GM12878 (cell line): ENCODE data around the gene LDLRAD4. TPM values are rescaled to one million over a fixed set of nuclear protein-coding genes. Genes with fewer than 3 reads are reported as not detected.

ENCODE experiments used
- ATAC-seq: fragments of 200-7000 bp; cut with Tn5 transposase; 3 replicates; pipeline ENCODE4 v1.9.1; 2020; ENCODE audit warnings: mild to moderate bottlenecking, moderate library complexity
- BruUV-seq: library from RNA; stranded (reverse); fragments of 400-500 nt; replicated peaks from 2 replicates; lab custom pipeline; 2021; lab: Mats Ljungman, UMichigan
- CTCF ChIA-PET: fragments of 300-600 bp; sonication (Branson Sonifier 250); formaldehyde crosslinking; extraction: SDS; loops from one replicate; lab custom pipeline; 2021; ENCODE audit warnings: inconsistent platforms; lab: Yijun Ruan, JAX
- POLR2A ChIA-PET: fragments of 350-600 bp; formaldehyde crosslinking; extraction: SDS; loops from one replicate; lab custom pipeline; 2021; ENCODE audit warnings: inconsistent platforms; lab: Charles Lee
- RAD21 ChIA-PET: fragments of 300-600 bp; sonication (Branson Sonifier 250); formaldehyde crosslinking; loops from one replicate; lab custom pipeline; 2023; ENCODE audit warnings: antibody characterized with exemption; ENCODE audit not compliant: unreplicated experiment; lab: Charles Lee
- SMC1A ChIA-PET: fragments of 300-600 bp; sonication (Branson Sonifier 250); formaldehyde crosslinking; loops from one replicate; lab custom pipeline; 2023; ENCODE audit not compliant: unreplicated experiment, uncharacterized antibody; lab: Charles Lee
- DNase-seq: peaks from one replicate; pipeline ENCODE4 v3.0.0-alpha.2; 2011; ENCODE audit warnings: low read depth, low spot score
- FAIRE-seq: peaks from 3 replicates; lab custom pipeline; 2011; peaks lifted over from hg19 to GRCh38; lab: Jason Lieb, UNC
- H2AFZ ChIP-seq: 2 replicates; pipeline ENCODE4 v1.6.0; 2011; ENCODE audit warnings: low read depth, low read length, control low read depth; ENCODE audit not compliant: control insufficient read depth
- H3K27ac ChIP-seq: 2 replicates; pipeline ENCODE4 v1.5.1; 2011; ENCODE audit warnings: control low read depth; ENCODE audit not compliant: control insufficient read depth, insufficient read depth
- H3K27me3 ChIP-seq, 2 experiments: replicated peaks in 1 of 2; 2 replicates each; pipeline versions ENCODE4 v1.6.0 to v1.6.1; 2011; ENCODE audit warnings: low read length in 1 of 2; ENCODE audit not compliant: control insufficient read depth in 2 of 2, insufficient read depth in 2 of 2
- H3K36me3 ChIP-seq, 2 experiments: 2 replicates each; pipeline ENCODE4 v1.5.1; 2011; ENCODE audit warnings: low read length in 1 of 2; ENCODE audit not compliant: control insufficient read depth in 2 of 2, insufficient read depth in 2 of 2
- H3K4me1 ChIP-seq: 2 replicates; pipeline ENCODE4 v1.6.1; 2011; ENCODE audit warnings: mild to moderate bottlenecking, low read length, moderate library complexity, mixed read lengths; ENCODE audit not compliant: control insufficient read depth, insufficient read depth
- H3K4me2 ChIP-seq: 2 replicates; pipeline ENCODE4 v1.6.0; 2011; ENCODE audit warnings: control low read depth; ENCODE audit not compliant: control insufficient read depth, insufficient read depth
- H3K4me3 ChIP-seq: fragments of 200-600 bp; sonication (generic); 2 replicates; pipeline ENCODE4 v1.5.1; 2016
- H3K79me2 ChIP-seq: 2 replicates; pipeline ENCODE4 v1.6.0; 2011; ENCODE audit warnings: low read length; ENCODE audit not compliant: control insufficient read depth, insufficient read depth
- H3K9ac ChIP-seq: 2 replicates; pipeline ENCODE4 v1.8.0; 2011; ENCODE audit warnings: low read length, control low read depth, mixed read lengths; ENCODE audit not compliant: control insufficient read depth, insufficient read depth
- H3K9me3 ChIP-seq: replicated peaks from 3 replicates; pipeline ENCODE4 v1.5.1; 2011; ENCODE audit warnings: mild to moderate bottlenecking, low read length; ENCODE audit not compliant: control insufficient read depth, insufficient read depth
- H4K20me1 ChIP-seq: 2 replicates; pipeline ENCODE4 v1.6.0; 2011; ENCODE audit not compliant: control insufficient read depth, insufficient read depth
- BMI1 ChIP-seq: fragments of 450-650 bp; IDR thresholded peaks from 2 replicates; pipeline ENCODE4 v1.6.1; 2016; ENCODE audit warnings: mild to moderate bottlenecking, moderate library complexity, borderline replicate concordance
- EGR1 ChIP-seq, 2 experiments: IDR thresholded peaks; 1 replicate in 1 of 2; 2 replicates in 1 of 2; pipeline ENCODE4 v1.6.1; 2011 to 2012; ENCODE audit warnings: low read depth in 2 of 2, low read length in 2 of 2, borderline replicate concordance in 1 of 2, mild to moderate bottlenecking in 1 of 2, moderate library complexity in 1 of 2
- JUNB ChIP-seq: IDR thresholded peaks from 2 replicates; pipeline ENCODE4 v1.6.1; 2016; ENCODE audit warnings: antibody characterized with exemption, mild to moderate bottlenecking
- MXI1 ChIP-seq: fragments of 150-350 bp; IDR thresholded peaks from 2 replicates; pipeline ENCODE4 v1.6.1; 2011; ENCODE audit warnings: low read depth, mild to moderate bottlenecking, inconsistent platforms, low read length, improper control_type of control experiment
- PML ChIP-seq: IDR thresholded peaks from 2 replicates; pipeline ENCODE4 v1.6.1; 2012; ENCODE audit warnings: low read length, inconsistent platforms
- RBBP5 ChIP-seq: fragments of 200-600 bp; sonication (generic); conservative IDR thresholded peaks from 2 replicates; pipeline ENCODE4 v1.6.1; 2016
- SMARCA5 ChIP-seq: fragments of 450-650 bp; IDR thresholded peaks from 2 replicates; pipeline ENCODE4 v1.6.1; 2017; ENCODE audit warnings: mild to moderate bottlenecking
- SREBF1 ChIP-seq: IDR thresholded peaks from 2 replicates; pipeline ENCODE4 v1.6.1; 2012; ENCODE audit warnings: mild to moderate bottlenecking, low read length
- WGBS: methylation state at CpG from one replicate; pipeline ENCODE4 v1.1.6; 2016; ENCODE audit warnings: low lambda C conversion rate; ENCODE audit not compliant: insufficient replicate concordance, insufficient coverage; ENCODE audit errors: missing lambda C conversion rate; 5-methylcytosine and 5-hydroxymethylcytosine counted together
- in situ Hi-C: fragments of 300-500 bp; cut with MboI; formaldehyde crosslinking; loops from 9 replicates; pipeline ENCODE4 v1.14.3; 2018; ENCODE audit warnings: mixed read lengths
- intact Hi-C: fragments of 100-400 bp; cut with micrococcal nuclease; formaldehyde crosslinking; loops from one replicate; pipeline ENCODE4 v1.14.2; 2022; ENCODE audit not compliant: unreplicated experiment
- polyA plus RNA-seq, 11 experiments: library from polyadenylated mRNA; depleted of rRNA in 4 of 11; unstranded in 6 of 11; stranded (reverse) in 5 of 11; fragments of >200 nt; fragmentation: Nextera tagmentation in 4 of 11; fragmentation: Illumina TruSeq in 1 of 11; extraction: Ambion mirVana in 4 of 11; extraction: Trizol in 1 of 11; gene quantifications; 1 replicate in 1 of 11; 2 replicates in 10 of 11; pipeline versions ENCODE4 v1.2.1 to v1.2.3, GENCODE V29; 2011 to 2016; ENCODE audit warnings: inconsistent platforms in 2 of 11, missing spikeins in 2 of 11, low read depth in 1 of 11
- total RNA-seq, 4 experiments: library from RNA; depleted of rRNA in 3 of 4; stranded (reverse); fragments of >200 nt in 3 of 4; fragmentation: Illumina TruSeq in 1 of 4; extraction: Trizol in 1 of 4; gene quantifications; 2 replicates each; pipeline versions ENCODE4 v1.2.1 to v1.2.3, GENCODE V29; 2013 to 2021
- TF ChIP-seq, protein P1 (sequence below): fragments of 150-350 bp; IDR thresholded peaks from 2 replicates; pipeline ENCODE4 v1.6.1; 2014; ENCODE audit warnings: mild to moderate bottlenecking, low read depth, low read length
- TF ChIP-seq, protein P2 (sequence below): fragments of 450-650 bp; IDR thresholded peaks from 2 replicates; pipeline ENCODE4 v1.6.1; 2017; ENCODE audit warnings: mild to moderate bottlenecking, moderate library complexity

The LDLRAD4 gene
- total and polyA plus RNA-seq, 10 of the 15 experiments (the other 5 are each of a cell fraction or from before 2014, with no cell fraction given), result 2.7 to 16.8 (median 11.2) TPM

- RAD21 ChIA-PET, result no interaction called here
- DNase-seq (no peak), ATAC-seq (no peak), FAIRE-seq (no peak)
- Histone ChIP-seq H3K9ac (no peak overlapping the region), H3K36me3 (no peaks in the 10 kb centered on the region; a peak in 1 of 4 replicates), H3K27me3 (peaks cover 0 to 2% of the 10 kb centered on the region in 2 experiments; a peak in 2 of 4 replicates), H3K79me2 (no peaks in the 10 kb centered on the region), H4K20me1 (no peaks in the 10 kb centered on the region), H3K4me3 (no peak overlapping the region), H3K4me2 (no peak overlapping the region), H3K9me3 (no peaks in the 10 kb centered on the region), H3K4me1 (peaks cover 12% of the 10 kb centered on the region), H2AFZ (no peak overlapping the region), H3K27ac (no peak overlapping the region)
- SMC1A ChIA-PET, result interaction anchor here (1.1 kb wide), 1 partner anchor 271 kb away, joined by 3 read pairs; no protein-coding TSS in a partner anchor
- 70% methylated on average over 9 of the region's 9 CpGs for WGBS
- CTCF ChIA-PET, result no interaction called here
- in situ Hi-C loops (no loop called here), intact Hi-C loops (no loop called here)
- POLR2A ChIA-PET, result no interaction called here
- no TSS peak for BruUV-seq
- TF ChIP-seq, protein P1, sequence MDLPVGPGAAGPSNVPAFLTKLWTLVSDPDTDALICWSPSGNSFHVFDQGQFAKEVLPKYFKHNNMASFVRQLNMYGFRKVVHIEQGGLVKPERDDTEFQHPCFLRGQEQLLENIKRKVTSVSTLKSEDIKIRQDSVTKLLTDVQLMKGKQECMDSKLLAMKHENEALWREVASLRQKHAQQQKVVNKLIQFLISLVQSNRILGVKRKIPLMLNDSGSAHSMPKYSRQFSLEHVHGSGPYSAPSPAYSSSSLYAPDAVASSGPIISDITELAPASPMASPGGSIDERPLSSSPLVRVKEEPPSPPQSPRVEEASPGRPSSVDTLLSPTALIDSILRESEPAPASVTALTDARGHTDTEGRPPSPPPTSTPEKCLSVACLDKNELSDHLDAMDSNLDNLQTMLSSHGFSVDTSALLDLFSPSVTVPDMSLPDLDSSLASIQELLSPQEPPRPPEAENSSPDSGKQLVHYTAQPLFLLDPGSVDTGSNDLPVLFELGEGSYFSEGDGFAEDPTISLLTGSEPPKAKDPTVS, result no peak
- TF ChIP-seq SREBF1, result no peak
Measured at GRCh38 chr18:13486686-13487085, 268.1 kb downstream of the LDLRAD4 start.

GRCh38 chr18:13487237-13487636 lies 268.7 kb downstream of the LDLRAD4 start:
- Histone ChIP-seq H4K20me1 (no peaks in the 10 kb centered on the region), H3K4me2 (no peak overlapping the region), H2AFZ (no peak overlapping the region), H3K36me3 (no peaks in the 10 kb centered on the region; a peak in 1 of 4 replicates), H3K27me3 (peaks cover 0 to 2% of the 10 kb centered on the region in 2 experiments; a peak in 2 of 4 replicates), H3K9me3 (no peaks in the 10 kb centered on the region), H3K27ac (no peak overlapping the region), H3K4me1 (peaks cover 6% of the 10 kb centered on the region), H3K4me3 (no peak overlapping the region), H3K9ac (no peak overlapping the region), H3K79me2 (no peaks in the 10 kb centered on the region)
- ChIA-PET CTCF (no interaction called here), SMC1A (no interaction called here), RAD21 (no interaction called here), POLR2A (no interaction called here)
- no peak for DNase-seq
- ATAC-seq, result no peak
- TF ChIP-seq JUNB (no peak), SMARCA5 (no peak), EGR1 (IDR thresholded peaks at IDR 0.05; ENCODE audit: borderline replicate concordance in 1 of 2, low read depth in 2 of 2, low read length in 2 of 2) (no peak), PML (no peak), MXI1 (no peak), BMI1 (no peak), RBBP5 (no peak)
- TF ChIP-seq, protein P2, sequence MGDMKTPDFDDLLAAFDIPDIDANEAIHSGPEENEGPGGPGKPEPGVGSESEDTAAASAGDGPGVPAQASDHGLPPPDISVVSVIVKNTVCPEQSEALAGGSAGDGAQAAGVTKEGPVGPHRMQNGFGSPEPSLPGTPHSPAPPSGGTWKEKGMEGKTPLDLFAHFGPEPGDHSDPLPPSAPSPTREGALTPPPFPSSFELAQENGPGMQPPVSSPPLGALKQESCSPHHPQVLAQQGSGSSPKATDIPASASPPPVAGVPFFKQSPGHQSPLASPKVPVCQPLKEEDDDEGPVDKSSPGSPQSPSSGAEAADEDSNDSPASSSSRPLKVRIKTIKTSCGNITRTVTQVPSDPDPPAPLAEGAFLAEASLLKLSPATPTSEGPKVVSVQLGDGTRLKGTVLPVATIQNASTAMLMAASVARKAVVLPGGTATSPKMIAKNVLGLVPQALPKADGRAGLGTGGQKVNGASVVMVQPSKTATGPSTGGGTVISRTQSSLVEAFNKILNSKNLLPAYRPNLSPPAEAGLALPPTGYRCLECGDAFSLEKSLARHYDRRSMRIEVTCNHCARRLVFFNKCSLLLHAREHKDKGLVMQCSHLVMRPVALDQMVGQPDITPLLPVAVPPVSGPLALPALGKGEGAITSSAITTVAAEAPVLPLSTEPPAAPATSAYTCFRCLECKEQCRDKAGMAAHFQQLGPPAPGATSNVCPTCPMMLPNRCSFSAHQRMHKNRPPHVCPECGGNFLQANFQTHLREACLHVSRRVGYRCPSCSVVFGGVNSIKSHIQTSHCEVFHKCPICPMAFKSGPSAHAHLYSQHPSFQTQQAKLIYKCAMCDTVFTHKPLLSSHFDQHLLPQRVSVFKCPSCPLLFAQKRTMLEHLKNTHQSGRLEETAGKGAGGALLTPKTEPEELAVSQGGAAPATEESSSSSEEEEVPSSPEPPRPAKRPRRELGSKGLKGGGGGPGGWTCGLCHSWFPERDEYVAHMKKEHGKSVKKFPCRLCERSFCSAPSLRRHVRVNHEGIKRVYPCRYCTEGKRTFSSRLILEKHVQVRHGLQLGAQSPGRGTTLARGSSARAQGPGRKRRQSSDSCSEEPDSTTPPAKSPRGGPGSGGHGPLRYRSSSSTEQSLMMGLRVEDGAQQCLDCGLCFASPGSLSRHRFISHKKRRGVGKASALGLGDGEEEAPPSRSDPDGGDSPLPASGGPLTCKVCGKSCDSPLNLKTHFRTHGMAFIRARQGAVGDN, result no peak
- 62% methylated on average over 7 of the region's 7 CpGs for WGBS
- intact Hi-C loops, result no loop called here
- in situ Hi-C loops, result no loop called here
- BruUV-seq, result no TSS peak
- no peak for FAIRE-seq
